MM.1S (cell line): ENCODE measurements around the gene HS3ST2.

Source experiments
- DNase-seq: peaks from one replicate; pipeline ENCODE4 v3.0.0-alpha.2; 2015
- H2AFZ ChIP-seq: fragments of 300-600 bp; sonication (generic); 2 replicates; pipeline ENCODE4 v1.6.0; 2016; ENCODE audit warnings: antibody characterized with exemption, low read length
- H3F3A ChIP-seq: fragments of 300-600 bp; sonication (generic); 2 replicates; pipeline ENCODE4 v1.6.1; 2016; ENCODE audit warnings: mild to moderate bottlenecking, antibody characterized with exemption, low read length, moderate library complexity, mixed read lengths; ENCODE audit not compliant: insufficient read depth
- H3K27ac ChIP-seq: fragments of 300-600 bp; sonication (generic); 2 replicates; pipeline ENCODE4 v1.5.1; 2016; ENCODE audit warnings: mild to moderate bottlenecking, low read length
- H3K27me3 ChIP-seq: fragments of 300-600 bp; sonication (generic); replicated peaks from 2 replicates; pipeline ENCODE4 v1.6.0; 2016; ENCODE audit warnings: low read length; ENCODE audit not compliant: insufficient read depth
- H3K36me3 ChIP-seq: fragments of 300-600 bp; sonication (generic); replicated peaks from 2 replicates; pipeline ENCODE4 v1.6.1; 2016; ENCODE audit warnings: mild to moderate bottlenecking, low read length, mixed read lengths; ENCODE audit not compliant: insufficient read depth
- H3K4me1 ChIP-seq: fragments of 300-600 bp; sonication (generic); 2 replicates; pipeline ENCODE4 v1.6.1; 2016; ENCODE audit warnings: low read length, mixed read lengths
- H3K4me2 ChIP-seq: fragments of 300-600 bp; sonication (generic); 2 replicates; pipeline ENCODE4 v1.6.0; 2016; ENCODE audit warnings: low read depth, low read length
- H3K4me3 ChIP-seq: fragments of 300-600 bp; sonication (generic); 2 replicates; pipeline ENCODE4 v1.5.1; 2016; ENCODE audit warnings: low read length, mixed read lengths
- H3K79me2 ChIP-seq: fragments of 300-600 bp; sonication (generic); 2 replicates; pipeline ENCODE4 v1.6.1; 2016; ENCODE audit warnings: mixed run types, low read length, mixed read lengths
- H3K9ac ChIP-seq: fragments of 300-600 bp; sonication (generic); 2 replicates; pipeline ENCODE4 v1.6.1; 2016; ENCODE audit warnings: low read length, mixed read lengths
- H3K9me2 ChIP-seq: fragments of 300-600 bp; sonication (generic); replicated peaks from 2 replicates; pipeline ENCODE4 v1.6.1; 2016; ENCODE audit warnings: mild to moderate bottlenecking, low read length, mixed read lengths; ENCODE audit not compliant: insufficient read depth
- H3K9me3 ChIP-seq: fragments of 300-600 bp; sonication (generic); replicated peaks from 2 replicates; pipeline ENCODE4 v1.6.1; 2016; ENCODE audit warnings: mild to moderate bottlenecking, low read length, mixed read lengths; ENCODE audit not compliant: insufficient read depth
- H4K20me1 ChIP-seq: fragments of 300-600 bp; sonication (generic); 2 replicates; pipeline ENCODE4 v1.6.1; 2016; ENCODE audit warnings: mild to moderate bottlenecking, low read length, moderate library complexity, mixed read lengths; ENCODE audit not compliant: insufficient read depth
- CTCF ChIP-seq: fragments of 300-600 bp; sonication (generic); IDR thresholded peaks from 2 replicates; pipeline ENCODE4 v1.5.1; 2016; ENCODE audit warnings: antibody characterized with exemption, low read length, mixed read lengths
- EZH2 ChIP-seq: fragments of 300-600 bp; sonication (generic); optimal IDR thresholded peaks from 2 replicates; pipeline ENCODE3; 2017; ENCODE audit warnings: low read depth, mild to moderate bottlenecking, antibody characterized with exemption, low read length, mixed read lengths
- EZH2phosphoT487 ChIP-seq: fragments of 300-600 bp; sonication (generic); IDR thresholded peaks from 2 replicates; pipeline ENCODE4 v1.6.1; 2018; ENCODE audit warnings: antibody characterized with exemption, low read length

The HS3ST2 gene

GRCh38 chr16:22932032-22932771 is 118.2 kb downstream of the HS3ST2 start:
- no peak for DNase-seq
- Histone ChIP-seq H3K4me3 (no peak overlapping the region), H3K9ac (no peak overlapping the region), H3K27ac (no peak overlapping the region), H3F3A (no peaks in the 10 kb centered on the region), H3K4me2 (no peak overlapping the region), H3K4me1 (no peaks in the 10 kb centered on the region), H3K36me3 (no peaks in the 10 kb centered on the region), H2AFZ (no peak overlapping the region), H3K9me3 (no peaks in the 10 kb centered on the region), H3K27me3 (no peaks in the 10 kb centered on the region), H3K79me2 (no peaks in the 10 kb centered on the region), H3K9me2 (no peaks in the 10 kb centered on the region), H4K20me1 (no peaks in the 10 kb centered on the region)
- TF ChIP-seq CTCF (no peak), EZH2phosphoT487 (no peak)

- Histone ChIP-seq H3K4me1 (no peaks in the 10 kb centered on the region), H2AFZ (no peak overlapping the region), H3K9me3 (no peaks in the 10 kb centered on the region), H3K79me2 (no peaks in the 10 kb centered on the region), H3F3A (no peaks in the 10 kb centered on the region), H3K9me2 (no peaks in the 10 kb centered on the region), H3K4me3 (no peak overlapping the region), H3K27me3 (no peaks in the 10 kb centered on the region), H3K27ac (no peak overlapping the region), H3K36me3 (no peaks in the 10 kb centered on the region), H3K4me2 (no peak overlapping the region), H3K9ac (no peak overlapping the region), H4K20me1 (no peaks in the 10 kb centered on the region)
- no peak for DNase-seq
- no peak for TF ChIP-seq EZH2phosphoT487
- TF ChIP-seq EZH2: no peak
- no peak for TF ChIP-seq CTCF
Observed at GRCh38 chr16:22933173-22933572, 119.2 kb downstream of the HS3ST2 start.

- H3K4me3 ChIP-seq: no peak overlapping the region
- H3K27me3 ChIP-seq: no peaks in the 10 kb centered on the region
- no peaks in the 10 kb centered on the region for H3K4me1 ChIP-seq
- H4K20me1 ChIP-seq: no peaks in the 10 kb centered on the region
- DNase-seq: no peak
- no peak overlapping the region for H3K4me2 ChIP-seq
- H3F3A ChIP-seq: no peaks in the 10 kb centered on the region
- no peak for TF ChIP-seq EZH2phosphoT487
- H3K9me2 ChIP-seq: no peaks in the 10 kb centered on the region
- H3K9me3 ChIP-seq: no peaks in the 10 kb centered on the region
- no peak overlapping the region for H3K9ac ChIP-seq
- H3K36me3 ChIP-seq: no peaks in the 10 kb centered on the region
- H2AFZ ChIP-seq: no peak overlapping the region
- no peak overlapping the region for H3K27ac ChIP-seq
- no peaks in the 10 kb centered on the region for H3K79me2 ChIP-seq
Observed at GRCh38 chr16:22934786-22935185, 120.8 kb downstream of the HS3ST2 start.

GRCh38 chr16:22937169-22937568 is 123.2 kb downstream of the HS3ST2 start:
- no peak for DNase-seq
- Histone ChIP-seq H3K4me3 (no peak overlapping the region), H3K9ac (no peak overlapping the region), H3F3A (no peaks in the 10 kb centered on the region), H3K79me2 (no peaks in the 10 kb centered on the region), H3K9me2 (no peaks in the 10 kb centered on the region), H2AFZ (no peak overlapping the region), H3K36me3 (no peaks in the 10 kb centered on the region), H3K9me3 (no peaks in the 10 kb centered on the region), H3K27me3 (no peaks in the 10 kb centered on the region), H3K4me1 (no peaks in the 10 kb centered on the region), H3K4me2 (no peak overlapping the region), H3K27ac (no peak overlapping the region), H4K20me1 (no peaks in the 10 kb centered on the region)
- TF ChIP-seq EZH2: no peak
- no peak for TF ChIP-seq EZH2phosphoT487
- TF ChIP-seq CTCF: no peak
